CD4-positive, alpha-beta T cell (primary cell): Measurements from ENCODE around the gene GNA12. TPM values are rescaled to one million over a fixed set of nuclear protein-coding genes. Genes with fewer than 3 reads are reported as not detected.

Experiments
- ATAC-seq: fragments of 200-7000 bp; cut with Tn5 transposase; one replicate; pipeline ENCODE4 v1.10.0; 2022; ENCODE audit warnings: mild to moderate bottlenecking; ENCODE audit not compliant: poor library complexity
- CTCF ChIA-PET: fragments of 350-600 bp; sonication (Branson Sonifier 250); formaldehyde crosslinking; loops from one replicate; lab custom pipeline; 2021; ENCODE audit warnings: antibody characterized with exemption, inconsistent platforms; lab: Charles Lee
- POLR2A ChIA-PET: fragments of 350-600 bp; sonication (Branson Sonifier 250); formaldehyde crosslinking; loops from one replicate; lab custom pipeline; 2021; ENCODE audit warnings: antibody characterized with exemption, inconsistent platforms; lab: Charles Lee
- DNase-seq, 14 experiments: peaks; one replicate each; pipeline ENCODE4 v3.0.0-alpha.2; 2013 to 2020; ENCODE audit warnings: mixed read lengths in 2 of 14
- H3K27ac ChIP-seq, 2 donors: one replicate each; pipeline versions ENCODE4 v1.5.1 to v1.7.0; 2013; ENCODE audit warnings: low read length in 2 of 2, low read depth in 1 of 2, mild to moderate bottlenecking in 1 of 2
- H3K27me3 ChIP-seq, 2 experiments: 1 replicate in 1 of 2; 2 replicates in 1 of 2; pipeline versions ENCODE4 v1.6.1 to v1.7.0; 2013; ENCODE audit warnings: low read length in 2 of 2, control low read depth in 1 of 2, mild to moderate bottlenecking in 1 of 2, moderate library complexity in 1 of 2; ENCODE audit not compliant: insufficient read depth in 2 of 2, control insufficient read depth in 1 of 2
- H3K36me3 ChIP-seq: one replicate; pipeline ENCODE4 v1.6.1; 2013; ENCODE audit warnings: low read length, control low read depth; ENCODE audit not compliant: insufficient read depth
- H3K4me1 ChIP-seq: one replicate; pipeline ENCODE4 v1.6.1; 2013; ENCODE audit warnings: low read length, control low read depth; ENCODE audit not compliant: insufficient read depth
- H3K4me3 ChIP-seq: one replicate; pipeline ENCODE4 v1.5.1; 2013; ENCODE audit warnings: mild to moderate bottlenecking, low read length, moderate library complexity
- H3K9me3 ChIP-seq, 2 experiments: 1 replicate in 1 of 2; 2 replicates in 1 of 2; pipeline versions ENCODE4 v1.6.1 to v1.7.0; 2013; ENCODE audit warnings: low read length in 2 of 2, mild to moderate bottlenecking in 2 of 2, control low read depth in 1 of 2, moderate library complexity in 1 of 2; ENCODE audit not compliant: control insufficient read depth in 1 of 2, insufficient read depth in 1 of 2
- H3K27ac Mint-ChIP-seq: one replicate; pipeline ENCODE4 v1.8.0; 2020; ENCODE audit warnings: mixed read lengths
- H3K27me3 Mint-ChIP-seq: one replicate; pipeline ENCODE4 v1.8.0; 2021; ENCODE audit warnings: mixed read lengths
- H3K36me3 Mint-ChIP-seq: one replicate; pipeline ENCODE4 v1.8.0; 2021; ENCODE audit warnings: low read depth, mixed read lengths
- H3K4me1 Mint-ChIP-seq: one replicate; pipeline ENCODE4 v1.8.0; 2021; ENCODE audit warnings: low read depth, mixed read lengths
- H3K4me3 Mint-ChIP-seq: one replicate; pipeline ENCODE4 v1.8.0; 2020; ENCODE audit warnings: mild to moderate bottlenecking, mixed read lengths
- H3K9me3 Mint-ChIP-seq: one replicate; pipeline ENCODE4 v1.8.0; 2020; ENCODE audit warnings: mixed read lengths
- CTCF ChIP-seq: fragments of 200-600 bp; IDR thresholded peaks from one replicate; pipeline ENCODE4 v1.8.0; 2022; ENCODE audit warnings: antibody characterized with exemption, mild to moderate bottlenecking
- intact Hi-C, 2 experiments: fragments of 100-400 bp; cut with DNase I in 1 of 2; cut with micrococcal nuclease in 1 of 2; formaldehyde crosslinking; loops; one replicate each; pipeline versions ENCODE4 v1.15.1 to v1.9.0; 2023 to 2025; cut with DNase I, micrococcal nuclease
- total RNA-seq, 174 experiments: library from RNA in 2 of 174; stranded (reverse) in 2 of 174; gene quantifications; one replicate each; pipeline ENCODE4 v1.2.3 and lab custom pipeline; 2021 to 2026

GNA12 gene
- total RNA-seq, 2 experiments from 2014 or later, result 16.0 to 16.1 TPM

DNA sequence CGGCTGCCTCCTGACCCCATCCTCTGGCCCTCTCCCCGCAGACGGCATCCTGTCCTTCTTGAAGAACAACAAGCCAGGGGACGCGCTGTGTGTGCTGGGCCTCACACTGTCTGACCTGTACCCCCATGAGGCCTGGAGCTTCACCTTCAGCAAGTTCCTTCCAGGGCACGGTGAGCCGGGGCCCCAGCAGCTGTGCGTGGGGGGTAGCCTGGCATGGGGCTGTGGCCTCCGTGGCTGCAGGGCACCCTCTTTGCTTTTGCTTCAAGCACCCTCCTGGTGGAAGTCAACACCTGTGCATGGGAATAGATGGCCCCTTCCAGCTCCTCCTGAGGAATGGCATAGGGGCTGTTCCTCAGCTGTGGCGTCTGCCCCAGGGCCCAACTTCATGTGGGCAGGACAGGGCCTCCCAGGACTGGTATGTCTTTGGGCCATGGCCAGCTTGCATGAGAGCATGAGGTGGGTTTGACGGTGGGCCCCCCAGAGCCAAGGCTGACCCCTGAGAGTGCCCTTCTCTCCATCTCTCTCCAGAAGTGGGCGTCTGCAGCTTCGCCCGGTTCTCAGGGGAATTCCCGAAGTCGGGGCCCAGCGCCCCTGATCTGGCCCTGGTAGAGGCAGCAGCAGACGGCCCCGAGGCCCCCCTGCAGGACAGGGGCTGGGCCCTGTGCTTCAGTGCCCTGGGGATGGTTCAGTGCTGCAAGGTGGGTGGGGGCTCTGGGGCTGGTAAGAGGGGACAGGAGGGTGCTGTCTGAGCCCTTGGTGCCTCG, 135.4 kb downstream of the GNA12 start:
- POLR2A ChIA-PET, result interaction anchor here (0.6 to 3.7 kb wide), 3 partner anchors 10 to 384 kb away, joined by 3 to 29 read pairs (median 12); no protein-coding TSS in a partner anchor
- Mint-ChIP-seq H3K27ac (no peak overlapping the region), H3K27me3 (no peaks in the 10 kb centered on the region), H3K9me3 (no peaks in the 10 kb centered on the region), H3K4me1 (peaks cover 25% of the 10 kb centered on the region), H3K36me3 (no peaks in the 10 kb centered on the region), H3K4me3 (no peak overlapping the region)
- H3K9me3 ChIP-seq, result no peaks in the 10 kb centered on the region
- H3K27ac ChIP-seq, result no peak overlapping the region
- no peak for TF ChIP-seq CTCF
- H3K4me1 ChIP-seq, result peaks cover 45% of the 10 kb centered on the region
- intact Hi-C loops, result loop anchor here (1.0 kb wide), 3 partner anchors 37 to 257 kb away; no protein-coding TSS in a partner anchor
- CTCF ChIA-PET, result interaction anchor here (0.7 to 4.2 kb wide), 12 partner anchors 10 to 257 kb away, joined by 3 to 47 read pairs (median 4); no protein-coding TSS in a partner anchor
- no peak overlapping the region for H3K4me3 ChIP-seq
- ATAC-seq, result no peak
- DNase-seq, result no peak
- no peaks in the 10 kb centered on the region for H3K27me3 ChIP-seq
- no peaks in the 10 kb centered on the region for H3K36me3 ChIP-seq

GRCh38 chr7:2708041-2708440, 136.1 kb downstream of the GNA12 start:
- ATAC-seq, result no peak
- H3K27me3 Mint-ChIP-seq, result no peaks in the 10 kb centered on the region
- POLR2A ChIA-PET, result interaction anchor here (0.6 kb wide), 1 partner anchor 135 kb away, joined by 5 read pairs; no protein-coding TSS in a partner anchor

DNA sequence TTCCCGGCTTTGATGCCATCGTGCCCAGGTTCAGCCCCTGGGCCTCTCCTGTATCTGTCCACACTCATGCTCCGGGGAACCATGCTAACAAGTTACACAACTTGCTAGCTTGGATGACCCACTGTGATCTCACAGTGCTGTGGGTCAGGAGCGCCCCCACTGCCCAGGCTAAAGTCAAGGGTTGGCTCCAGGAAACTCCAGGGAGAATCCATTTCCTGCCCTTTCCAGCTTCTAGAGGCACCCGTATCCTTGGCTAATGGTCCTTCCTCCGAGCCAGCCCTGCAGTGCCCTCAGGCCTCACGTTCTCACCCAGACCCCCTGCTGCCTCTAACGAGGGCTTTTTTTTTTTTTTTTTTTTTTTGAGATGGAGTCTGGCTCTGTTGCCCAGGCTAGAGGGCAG, 136.6 kb downstream of the GNA12 start:
- Mint-ChIP-seq H3K36me3 (no peaks in the 10 kb centered on the region), H3K9me3 (no peaks in the 10 kb centered on the region), H3K27ac (no peak overlapping the region), H3K27me3 (no peaks in the 10 kb centered on the region), H3K4me3 (no peak overlapping the region), H3K4me1 (peaks cover 21% of the 10 kb centered on the region)
- ATAC-seq (no peak), DNase-seq (no peak)
- no peaks in the 10 kb centered on the region for H3K9me3 ChIP-seq
- no peak overlapping the region for H3K4me3 ChIP-seq
- intact Hi-C loops, result no loop called here
- POLR2A ChIA-PET, result interaction anchor here (0.6 kb wide), 1 partner anchor 136 kb away, joined by 5 read pairs; no protein-coding TSS in a partner anchor
- peaks cover 35% of the 10 kb centered on the region for H3K4me1 ChIP-seq
- H3K36me3 ChIP-seq, result no peaks in the 10 kb centered on the region
- no peak overlapping the region for H3K27ac ChIP-seq
- CTCF ChIA-PET, result interaction anchor here (1.2 to 4.2 kb wide), 2 partner anchors 11 to 36 kb away, joined by 6 to 47 read pairs; no protein-coding TSS in a partner anchor
- no peak for TF ChIP-seq CTCF
- no peaks in the 10 kb centered on the region for H3K27me3 ChIP-seq

More at GRCh38 chr7:2708041-2708440, 136.1 kb downstream of the GNA12 start:
- H3K27ac Mint-ChIP-seq, result no peak overlapping the region
- H3K36me3 ChIP-seq, result no peaks in the 10 kb centered on the region
- CTCF ChIA-PET, result interaction anchor here (1.2 to 4.2 kb wide), 2 partner anchors 11 to 37 kb away, joined by 6 to 47 read pairs; no protein-coding TSS in a partner anchor
- intact Hi-C loops, result no loop called here
- no peaks in the 10 kb centered on the region for H3K27me3 ChIP-seq
- H3K9me3 Mint-ChIP-seq, result no peaks in the 10 kb centered on the region
- H3K9me3 ChIP-seq, result no peaks in the 10 kb centered on the region
- H3K36me3 Mint-ChIP-seq, result no peaks in the 10 kb centered on the region
- H3K4me1 ChIP-seq, result peaks cover 40% of the 10 kb centered on the region
- no peak for DNase-seq
- TF ChIP-seq CTCF, result no peak
- no peak overlapping the region for H3K4me3 Mint-ChIP-seq
- no peak overlapping the region for H3K27ac ChIP-seq
- no peak overlapping the region for H3K4me3 ChIP-seq
- peaks cover 21% of the 10 kb centered on the region for H3K4me1 Mint-ChIP-seq
